ENCODE results near the gene STX2. TPM values are rescaled to one million over a fixed set of nuclear protein-coding genes. Genes with fewer than 3 reads are reported as not detected.
A peak's percentile ranks its signal among the peaks of the same experiment; 100 is the strongest.
"Not testable (repeated sequence)": the region's sequence is repeated elsewhere in the genome, so short reads cannot be mapped to it uniquely, and the experiment has no call there.

Gene STX2
- total RNA-seq, 2 experiments from 2014 or later: 18.3 to 20.0 TPM

- ChIA-PET POLR2A (no interaction called here), CTCF (ENCODE audit: unreplicated experiment) (no interaction called here)
- BruUV-seq (replicated peaks): no TSS peak
- Histone ChIP-seq H3K9me2 (ENCODE audit: insufficient read depth, low read length) (no peaks in the 10 kb centered on the region), H3K4me2 (ENCODE audit: low read length) (no peak overlapping the region), H3K9me3 (ENCODE audit: low read length) (no peaks in the 10 kb centered on the region), H3K36me3 (ENCODE audit: insufficient read depth, low read length) (peaks cover 12% of the 10 kb centered on the region), H3K79me2 (ENCODE audit: insufficient read depth, low read depth, low read length) (peaks cover 21% of the 10 kb centered on the region), H3K27ac (ENCODE audit: low read depth, low read length, poor library complexity, severe bottlenecking) (no peak overlapping the region), H4K20me1 (ENCODE audit: insufficient read depth, low read length) (peaks cover 9% of the 10 kb centered on the region; the same call in 1 of the 2 replicates), H2AFZ (ENCODE audit: low read length) (no peak overlapping the region), H3K4me1 (ENCODE audit: insufficient read depth, low read length, poor library complexity, severe bottlenecking) (peaks cover 8% of the 10 kb centered on the region), H3K4me3 (ENCODE audit: low read depth, low read length, poor library complexity, severe bottlenecking) (no peak overlapping the region)
- intact Hi-C loops (cut with micrococcal nuclease; ENCODE audit: unreplicated experiment): no loop called here
- no peak for DNase-seq (ENCODE audit: low spot score)
- no peak for TF ChIP-seq EZH2phosphoT487 (IDR thresholded peaks at IDR 0.05; ENCODE audit: borderline replicate concordance, low read depth, low read length)
- TF ChIP-seq, protein P1, sequence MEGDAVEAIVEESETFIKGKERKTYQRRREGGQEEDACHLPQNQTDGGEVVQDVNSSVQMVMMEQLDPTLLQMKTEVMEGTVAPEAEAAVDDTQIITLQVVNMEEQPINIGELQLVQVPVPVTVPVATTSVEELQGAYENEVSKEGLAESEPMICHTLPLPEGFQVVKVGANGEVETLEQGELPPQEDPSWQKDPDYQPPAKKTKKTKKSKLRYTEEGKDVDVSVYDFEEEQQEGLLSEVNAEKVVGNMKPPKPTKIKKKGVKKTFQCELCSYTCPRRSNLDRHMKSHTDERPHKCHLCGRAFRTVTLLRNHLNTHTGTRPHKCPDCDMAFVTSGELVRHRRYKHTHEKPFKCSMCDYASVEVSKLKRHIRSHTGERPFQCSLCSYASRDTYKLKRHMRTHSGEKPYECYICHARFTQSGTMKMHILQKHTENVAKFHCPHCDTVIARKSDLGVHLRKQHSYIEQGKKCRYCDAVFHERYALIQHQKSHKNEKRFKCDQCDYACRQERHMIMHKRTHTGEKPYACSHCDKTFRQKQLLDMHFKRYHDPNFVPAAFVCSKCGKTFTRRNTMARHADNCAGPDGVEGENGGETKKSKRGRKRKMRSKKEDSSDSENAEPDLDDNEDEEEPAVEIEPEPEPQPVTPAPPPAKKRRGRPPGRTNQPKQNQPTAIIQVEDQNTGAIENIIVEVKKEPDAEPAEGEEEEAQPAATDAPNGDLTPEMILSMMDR (conservative IDR thresholded peaks at IDR 0.05; ENCODE audit: low read length): no peak
Observed at GRCh38 chr12:130868412-130868811, 29.4 kb upstream of the STX2 start.

GRCh38 chr12:130863298-130863697 is 24.2 kb upstream of the STX2 start:
- no TSS peak for BruUV-seq (replicated peaks)
- CTCF ChIA-PET (ENCODE audit: unreplicated experiment): no interaction called here
- POLR2A ChIA-PET: no interaction called here

GRCh38 chr12:130862771-130863170 is 23.7 kb upstream of the STX2 start:
- H2AFZ ChIP-seq (ENCODE audit: low read length); H3K36me3 ChIP-seq (ENCODE audit: insufficient read depth, low read length); H3K4me1 ChIP-seq (ENCODE audit: insufficient read depth, low read length, poor library complexity, severe bottlenecking); H4K20me1 ChIP-seq (ENCODE audit: insufficient read depth, low read length); H3K79me2 ChIP-seq (ENCODE audit: insufficient read depth, low read depth, low read length); H3K4me2 ChIP-seq (ENCODE audit: low read length); H3K27ac ChIP-seq (ENCODE audit: low read depth, low read length, poor library complexity, severe bottlenecking); H3K4me3 ChIP-seq (ENCODE audit: low read depth, low read length, poor library complexity, severe bottlenecking); intact Hi-C loops (cut with micrococcal nuclease; ENCODE audit: unreplicated experiment); H3K9me2 ChIP-seq (ENCODE audit: insufficient read depth, low read length); DNase-seq (ENCODE audit: low spot score); POLR2A ChIA-PET; H3K9me3 ChIP-seq (ENCODE audit: low read length); CTCF ChIA-PET (ENCODE audit: unreplicated experiment); BruUV-seq (replicated peaks): not testable (repeated sequence)

More at GRCh38 chr12:130863298-130863697, 24.2 kb upstream of the STX2 start:
- no peaks in the 10 kb centered on the region for H3K9me3 ChIP-seq (ENCODE audit: low read length)
- no peaks in the 10 kb centered on the region for H3K36me3 ChIP-seq (ENCODE audit: insufficient read depth, low read length)
- intact Hi-C loops (cut with micrococcal nuclease; ENCODE audit: unreplicated experiment): no loop called here
- no peak for TF ChIP-seq EZH2phosphoT487 (IDR thresholded peaks at IDR 0.05; ENCODE audit: borderline replicate concordance, low read depth, low read length)
- TF ChIP-seq, protein P1 (conservative IDR thresholded peaks at IDR 0.05; ENCODE audit: low read length): peak; percentile 44
- H3K27ac ChIP-seq (ENCODE audit: low read depth, low read length, poor library complexity, severe bottlenecking): no peak overlapping the region
- H4K20me1 ChIP-seq (ENCODE audit: insufficient read depth, low read length): no peaks in the 10 kb centered on the region
- no peaks in the 10 kb centered on the region for H3K4me1 ChIP-seq (ENCODE audit: insufficient read depth, low read length, poor library complexity, severe bottlenecking)
- H3K4me2 ChIP-seq (ENCODE audit: low read length): no peak overlapping the region
- no peaks in the 10 kb centered on the region for H3K79me2 ChIP-seq (ENCODE audit: insufficient read depth, low read depth, low read length)
- H3K9me2 ChIP-seq (ENCODE audit: insufficient read depth, low read length): no peaks in the 10 kb centered on the region
- no peak for DNase-seq (ENCODE audit: low spot score)
- H2AFZ ChIP-seq (ENCODE audit: low read length): no peak overlapping the region
- H3K4me3 ChIP-seq (ENCODE audit: low read depth, low read length, poor library complexity, severe bottlenecking): no peak overlapping the region

Data from OCI-LY7 (cell line).